Measurements from ENCODE around the gene ZNF764. TPM values are rescaled to one million over a fixed set of nuclear protein-coding genes. Genes with fewer than 3 reads are reported as not detected.

ZNF764 gene
- total and polyA plus RNA-seq, 2 experiments from 2014 or later, result 5.6 to 12.9 TPM

- no peak for DNase-seq (ENCODE audit: low spot score)
- no peak for TF ChIP-seq REST (IDR thresholded peaks at IDR 0.05; ENCODE audit: unreplicated experiment)
- TF ChIP-seq CTCF (conservative IDR thresholded peaks at IDR 0.05; ENCODE audit: low read depth in 2 of 2), result no peak
- TF ChIP-seq NANOG (IDR thresholded peaks at IDR 0.05; ENCODE audit: borderline replicate concordance), result no peak
- no peak for TF ChIP-seq ETS1 (IDR thresholded peaks at IDR 0.05)
- TF ChIP-seq JUNB (IDR thresholded peaks at IDR 0.05; ENCODE audit: unreplicated experiment), result no peak
- TF ChIP-seq EZH2 (IDR thresholded peaks at IDR 0.05; ENCODE audit: low read depth, unreplicated experiment), result no peak
- TF ChIP-seq EZH2phosphoT487 (IDR thresholded peaks at IDR 0.05; ENCODE audit: unreplicated experiment), result no peak
- no peak for TF ChIP-seq ZNF331 (CRISPR knock-in tag; IDR thresholded peaks at IDR 0.05; ENCODE audit: low read depth)
- no peak for TF ChIP-seq STAT1 (IDR thresholded peaks at IDR 0.05; ENCODE audit: unreplicated experiment)
- no peak for TF ChIP-seq ZNF114 (CRISPR knock-in tag; IDR thresholded peaks at IDR 0.05)
- TF ChIP-seq POLR2AphosphoS5 (IDR thresholded peaks at IDR 0.05; ENCODE audit: low read depth), result no peak
- TF ChIP-seq ZNF462 (CRISPR knock-in tag; IDR thresholded peaks at IDR 0.05), result no peak
- H3F3A ChIP-seq (replicated peaks; ENCODE audit: low read depth), result peaks cover 3% of the 10 kb centered on the region; the same call in 1 of the 2 replicates
- no peaks in the 10 kb centered on the region for H3K4me1 Mint-ChIP-seq
- H3K27me3 ChIP-seq (ENCODE audit: insufficient read depth), result no peaks in the 10 kb centered on the region
- H3K27ac ChIP-seq (ENCODE audit: low read depth), result no peak overlapping the region
- 0 out of 2 replicates have a peak, but pooled peaks cover 3% of the 10 kb centered on the region for H3K36me3 ChIP-seq (ENCODE audit: insufficient read depth)
- H3K79me2 ChIP-seq (replicated peaks; ENCODE audit: insufficient read depth), result 0 out of 2 replicates have a peak, but pooled peaks cover 1% of the 10 kb centered on the region
- no peak overlapping the region for H3K4me2 ChIP-seq
- no peak overlapping the region for H3K4me3 ChIP-seq
- H3K27me3 Mint-ChIP-seq (ENCODE audit: insufficient read depth, low read depth, poor library complexity), result peaks cover 8% of the 10 kb centered on the region
- H4K20me1 ChIP-seq (replicated peaks; ENCODE audit: insufficient read depth), result peaks cover 4% of the 10 kb centered on the region; the same call in 1 of the 2 replicates
- no peaks in the 10 kb centered on the region for H3K9me2 ChIP-seq (ENCODE audit: insufficient read depth)
- H3K27ac Mint-ChIP-seq, result no peak overlapping the region
- peaks cover 35% of the 10 kb centered on the region for H3K36me3 Mint-ChIP-seq (ENCODE audit: low read depth)
- no peak overlapping the region for H2AFZ ChIP-seq
- no peaks in the 10 kb centered on the region for H3K4me1 ChIP-seq (ENCODE audit: insufficient read depth)
- H3K4me3 Mint-ChIP-seq, result no peak overlapping the region
- H3K9me3 Mint-ChIP-seq, result peaks cover 6% of the 10 kb centered on the region; the same call in 2 of the 3 replicates
- ATAC-seq, result no peak
These were observed 42.8 kb upstream of the ZNF764 start for GRCh38 chr16:30600929-30601328.

All from GM23338 (cell line).